SK-N-SH (cell line): ENCODE measurements around the gene CST6. TPM values are rescaled to one million over a fixed set of nuclear protein-coding genes. Genes with fewer than 3 reads are reported as not detected.

ENCODE experiments used
- CTCF ChIA-PET: fragments of 300-600, 350-600 bp; formaldehyde crosslinking; extraction: SDS; loops from one replicate; lab custom pipeline; 2021; lab: Yijun Ruan, JAX
- POLR2A ChIA-PET: fragments of 350-600 bp; sonication (Branson Sonifier 250); formaldehyde crosslinking; extraction: SDS; loops from one replicate; lab custom pipeline; 2020; ENCODE audit warnings: antibody characterized with exemption, inconsistent platforms; lab: Yijun Ruan, JAX
- DNase-seq: peaks from one replicate; pipeline ENCODE4 v3.0.0; 2012
- H2AFZ ChIP-seq: fragments of 200-600 bp; sonication (generic); 2 replicates; pipeline ENCODE4 v1.8.1; 2016; ENCODE audit warnings: antibody characterized with exemption, mild to moderate bottlenecking, low read depth
- H3F3A ChIP-seq: fragments of 200-600 bp; sonication (generic); replicated peaks from 2 replicates; pipeline ENCODE3; 2016; ENCODE audit warnings: antibody characterized with exemption, mild to moderate bottlenecking; ENCODE audit not compliant: insufficient read depth
- H3K27ac ChIP-seq, 2 experiments: fragments of 200-500 bp in 1 of 2; fragments of 200-600 bp in 1 of 2; sonication (Bioruptor generic) in 1 of 2; sonication (generic), shearing (Covaris generic) in 1 of 2; 2 replicates each; pipeline versions ENCODE4 v1.5.1 to v1.6.1; 2014 to 2016; ENCODE audit warnings: low read depth in 2 of 2, inconsistent platforms in 1 of 2, low read length in 1 of 2, mild to moderate bottlenecking in 1 of 2, mixed read lengths in 1 of 2
- H3K27me3 ChIP-seq: fragments of 200-600 bp; sonication (generic), shearing (Covaris generic); 2 replicates; pipeline ENCODE4 v1.6.1; 2016; ENCODE audit warnings: mixed run types; ENCODE audit not compliant: insufficient read depth
- H3K36me3 ChIP-seq, 2 experiments: fragments of 200-500 bp in 1 of 2; fragments of 200-600 bp in 1 of 2; sonication (Bioruptor generic) in 1 of 2; sonication (generic) in 1 of 2; replicated peaks in 1 of 2; 2 replicates each; pipeline versions ENCODE3 to v1.5.1; 2014 to 2016; ENCODE audit warnings: low read length in 1 of 2, mild to moderate bottlenecking in 1 of 2; ENCODE audit not compliant: insufficient read depth in 2 of 2, control insufficient read depth in 1 of 2
- H3K4me1 ChIP-seq, 2 experiments: fragments of 200-500 bp in 1 of 2; fragments of 200-600 bp in 1 of 2; sonication (Bioruptor generic) in 1 of 2; sonication (generic), shearing (Covaris generic) in 1 of 2; 2 replicates each; pipeline versions ENCODE4 v1.5.1 to v1.6.1; 2014 to 2016; ENCODE audit warnings: low read depth in 1 of 2, low read length in 1 of 2, mixed run types in 1 of 2; ENCODE audit not compliant: insufficient read depth in 2 of 2, control insufficient read depth in 1 of 2
- H3K4me2 ChIP-seq: fragments of 200-600 bp; sonication (generic), shearing (Covaris generic); 2 replicates; pipeline ENCODE4 v1.6.1; 2017; ENCODE audit warnings: mixed run types
- H3K4me3 ChIP-seq, 2 experiments: fragments of 200-500 bp in 1 of 2; fragments of 200-600 bp in 1 of 2; sonication (Bioruptor generic) in 1 of 2; sonication (generic), shearing (Covaris generic) in 1 of 2; 2 replicates each; pipeline versions ENCODE4 v1.5.1 to v1.8.1; 2014 to 2016; ENCODE audit warnings: low read depth in 2 of 2, inconsistent platforms in 1 of 2, low read length in 1 of 2, mild to moderate bottlenecking in 1 of 2, mixed read lengths in 1 of 2, moderate library complexity in 1 of 2
- H3K79me2 ChIP-seq: fragments of 200-600 bp; sonication (generic); 2 replicates; pipeline ENCODE4 v1.8.1; 2017; ENCODE audit warnings: mild to moderate bottlenecking; ENCODE audit not compliant: insufficient read depth
- H3K9ac ChIP-seq: fragments of 200-600 bp; sonication (generic); 2 replicates; pipeline ENCODE4 v1.6.1; 2017; ENCODE audit warnings: mixed run types
- H3K9me2 ChIP-seq: fragments of 200-600 bp; sonication (generic); 2 replicates; pipeline ENCODE4 v1.6.1; 2017; ENCODE audit warnings: mixed run types
- H3K9me3 ChIP-seq: fragments of 200-600 bp; sonication (generic); 2 replicates; pipeline ENCODE4 v1.6.1; 2017; ENCODE audit warnings: mixed run types, mild to moderate bottlenecking, moderate library complexity
- H4K20me1 ChIP-seq: fragments of 200-600 bp; sonication (generic); 2 replicates; pipeline ENCODE4 v1.6.1; 2017; ENCODE audit warnings: mild to moderate bottlenecking, mixed run types; ENCODE audit not compliant: insufficient read depth
- CHD2 ChIP-seq: fragments of 150-350 bp; IDR thresholded peaks from 2 replicates; pipeline ENCODE4 v1.6.1; 2018; ENCODE audit warnings: low read length; ENCODE audit not compliant: partially characterized antibody
- GABPA ChIP-seq: IDR thresholded peaks from 2 replicates; pipeline ENCODE4 v1.4.0; 2012; ENCODE audit warnings: low read depth, mild to moderate bottlenecking
- JUND ChIP-seq: IDR thresholded peaks from 2 replicates; pipeline ENCODE4 v1.4.0; 2012
- MXI1 ChIP-seq: IDR thresholded peaks from 2 replicates; pipeline ENCODE4 v1.6.1; 2012; ENCODE audit warnings: mild to moderate bottlenecking, low read depth, low read length, improper control_type of control experiment
- NFIC ChIP-seq: IDR thresholded peaks from 2 replicates; pipeline ENCODE4 v1.4.0; 2012; ENCODE audit warnings: borderline replicate concordance
- RAD21 ChIP-seq: IDR thresholded peaks from 2 replicates; pipeline ENCODE4 v1.6.1; 2012; ENCODE audit warnings: mild to moderate bottlenecking, low read length
- RCOR1 ChIP-seq: fragments of 150-350 bp; IDR thresholded peaks from 2 replicates; pipeline ENCODE4 v1.6.1; 2017; ENCODE audit warnings: antibody characterized with exemption, low read length
- SMC3 ChIP-seq: IDR thresholded peaks from 2 replicates; pipeline ENCODE4 v1.6.1; 2012; ENCODE audit warnings: low read depth, low read length, improper control_type of control experiment
- USF2 ChIP-seq: fragments of 150-350 bp; IDR thresholded peaks from 2 replicates; pipeline ENCODE4 v1.6.1; 2017; ENCODE audit warnings: antibody characterized with exemption, low read length, low read depth, borderline replicate concordance
- ZBTB33 ChIP-seq: IDR thresholded peaks from 2 replicates; pipeline ENCODE4 v1.4.0; 2012; ENCODE audit warnings: low read depth, borderline replicate concordance
- WGBS: methylation state at CpG from one replicate; pipeline ENCODE4 v1.1.6; 2017; ENCODE audit warnings: low lambda C conversion rate; 5-methylcytosine and 5-hydroxymethylcytosine counted together
- polyA plus RNA-seq, 3 experiments: library from polyadenylated mRNA; depleted of rRNA; stranded (reverse); fragments of >200 nt; gene quantifications; 2 replicates each; pipeline ENCODE4 v1.2.3, GENCODE V29; 2012
- TF ChIP-seq, protein P1 (sequence below): fragments of 200-600 bp; sonication (generic); IDR thresholded peaks from 2 replicates; pipeline ENCODE4 v1.6.1; 2017; ENCODE audit warnings: antibody characterized with exemption, mild to moderate bottlenecking, moderate library complexity

The CST6 gene
- polyA plus RNA-seq, 1 of the 3 experiments (the other 2 are of a cell fraction), result 0.90 TPM

DNA sequence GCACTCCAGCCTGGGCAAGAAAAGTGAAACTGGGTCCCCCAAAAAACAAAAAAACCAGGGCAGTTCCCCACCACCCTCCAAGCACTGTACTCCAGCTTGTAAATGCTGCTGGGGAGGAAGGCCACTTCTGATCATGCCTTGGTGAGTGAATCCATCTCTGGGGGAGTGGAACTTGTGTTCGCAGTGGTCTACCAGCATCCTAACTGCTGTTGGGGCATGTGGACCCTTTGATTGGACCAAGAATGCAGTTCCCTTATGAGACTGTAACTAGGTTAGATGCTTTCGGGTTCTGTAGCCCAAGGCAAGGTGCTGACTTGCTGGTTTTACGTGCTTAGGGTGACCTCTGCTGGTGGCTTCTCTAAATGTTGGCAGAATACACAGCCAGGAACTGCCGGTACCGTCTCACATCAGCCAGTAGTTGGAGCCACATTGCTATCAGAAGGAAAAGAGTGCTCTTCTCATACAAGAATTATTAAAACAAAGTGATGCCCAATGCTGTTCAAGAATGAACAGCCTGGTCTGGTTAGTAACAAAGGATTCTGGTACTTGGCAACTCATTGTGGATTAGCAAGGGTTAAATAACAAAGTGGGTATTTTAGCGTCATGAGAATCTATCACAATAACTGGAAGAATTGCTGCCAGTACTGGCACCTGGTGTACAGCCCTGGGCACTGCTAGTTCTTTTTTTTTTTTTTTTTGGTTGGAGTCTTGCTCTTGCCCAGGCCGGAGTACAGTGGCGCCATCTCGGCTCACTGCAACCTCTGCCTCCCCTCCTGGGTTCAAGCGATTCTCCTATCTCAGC, 22.8 kb upstream of the CST6 start:
- peaks cover 0 to 2% of the 10 kb centered on the region in 2 experiments; a peak in 1 of 4 replicates for H3K4me1 ChIP-seq
- H3K9ac ChIP-seq, result no peak overlapping the region
- peak; percentile 85 for DNase-seq
- H3K27me3 ChIP-seq, result no peaks in the 10 kb centered on the region
- no peaks in the 10 kb centered on the region for H3K9me3 ChIP-seq
- H3K4me2 ChIP-seq, result no peak overlapping the region
- no peaks in the 10 kb centered on the region for H3K79me2 ChIP-seq
- POLR2A ChIA-PET, result interaction anchor here (0.7 to 0.8 kb wide), 2 partner anchors 105 to 482 kb away, joined by 4 read pairs; no protein-coding TSS in a partner anchor
- peaks cover 15% of the 10 kb centered on the region for H3F3A ChIP-seq
- H3K9me2 ChIP-seq, result no peaks in the 10 kb centered on the region
- H4K20me1 ChIP-seq, result no peaks in the 10 kb centered on the region
- H2AFZ ChIP-seq, result no peak overlapping the region
- peak overlapping the region; percentile 17 to 18; a peak in 2 of 4 replicates for H3K27ac ChIP-seq
- TF ChIP-seq JUND, result no peak
- TF ChIP-seq SMC3, result peak; percentile 82
- TF ChIP-seq MXI1, result peak; percentile 27; the same call in 1 of the 2 replicates
- no peak for TF ChIP-seq ZBTB33
- no peak for TF ChIP-seq GABPA
- no peak for TF ChIP-seq USF2
- TF ChIP-seq, protein P1, sequence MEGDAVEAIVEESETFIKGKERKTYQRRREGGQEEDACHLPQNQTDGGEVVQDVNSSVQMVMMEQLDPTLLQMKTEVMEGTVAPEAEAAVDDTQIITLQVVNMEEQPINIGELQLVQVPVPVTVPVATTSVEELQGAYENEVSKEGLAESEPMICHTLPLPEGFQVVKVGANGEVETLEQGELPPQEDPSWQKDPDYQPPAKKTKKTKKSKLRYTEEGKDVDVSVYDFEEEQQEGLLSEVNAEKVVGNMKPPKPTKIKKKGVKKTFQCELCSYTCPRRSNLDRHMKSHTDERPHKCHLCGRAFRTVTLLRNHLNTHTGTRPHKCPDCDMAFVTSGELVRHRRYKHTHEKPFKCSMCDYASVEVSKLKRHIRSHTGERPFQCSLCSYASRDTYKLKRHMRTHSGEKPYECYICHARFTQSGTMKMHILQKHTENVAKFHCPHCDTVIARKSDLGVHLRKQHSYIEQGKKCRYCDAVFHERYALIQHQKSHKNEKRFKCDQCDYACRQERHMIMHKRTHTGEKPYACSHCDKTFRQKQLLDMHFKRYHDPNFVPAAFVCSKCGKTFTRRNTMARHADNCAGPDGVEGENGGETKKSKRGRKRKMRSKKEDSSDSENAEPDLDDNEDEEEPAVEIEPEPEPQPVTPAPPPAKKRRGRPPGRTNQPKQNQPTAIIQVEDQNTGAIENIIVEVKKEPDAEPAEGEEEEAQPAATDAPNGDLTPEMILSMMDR, result peak; percentile 100
- TF ChIP-seq NFIC, result no peak; the same call in 1 of the 2 replicates
- peak; percentile 97 for TF ChIP-seq RAD21
- TF ChIP-seq CHD2, result peak; percentile 70
- TF ChIP-seq RCOR1, result peak; percentile 72
- 21% methylated on average over 10 of the region's 10 CpGs for WGBS
- peak overlapping the region in 1 of 2 experiments; percentile 4; a peak in 1 of 4 replicates for H3K4me3 ChIP-seq
- CTCF ChIA-PET, result interaction anchor here (0.6 to 20.1 kb wide), 46 partner anchors 10 to 518 kb away, joined by 3 to 261 read pairs (median 4); partner anchors contain the start of genes BANF1, CATSPER1, CCDC85B and CTSW
- peaks cover 0 to 12% of the 10 kb centered on the region in 2 experiments for H3K36me3 ChIP-seq
